Measurements from ENCODE around the gene TSTD2.

Gene TSTD2

GRCh38 chr9:97560154-97560553 is 73.0 kb downstream of the TSTD2 start:
- no peak for DNase-seq

GRCh38 chr9:97559111-97559514 is 74.1 kb downstream of the TSTD2 start:
- no peak for DNase-seq

- no peak for DNase-seq
These were observed 74.5 kb downstream of the TSTD2 start for GRCh38 chr9:97558701-97559101.

GRCh38 chr9:97557606-97558095 is 75.5 kb downstream of the TSTD2 start:
- DNase-seq: no peak

- no peak for DNase-seq
These were observed 76.2 kb downstream of the TSTD2 start for GRCh38 chr9:97556721-97557605.

GRCh38 chr9:97556036-97556720 is 77.0 kb downstream of the TSTD2 start:
- no peak for DNase-seq

- DNase-seq: no peak
These were observed 78.0 kb downstream of the TSTD2 start for GRCh38 chr9:97555164-97555563.

- no peak for DNase-seq
These were observed 78.5 kb downstream of the TSTD2 start for GRCh38 chr9:97554566-97555075.

GRCh38 chr9:97553841-97554240 is 79.3 kb downstream of the TSTD2 start:
- no peak for DNase-seq

GRCh38 chr9:97553141-97553540 is 80.0 kb downstream of the TSTD2 start:
- no peak for DNase-seq

GRCh38 chr9:97551308-97551707 is 81.9 kb downstream of the TSTD2 start:
- no peak for DNase-seq

- DNase-seq: no peak
These were observed 82.8 kb downstream of the TSTD2 start for GRCh38 chr9:97550386-97550785.
